ENCODE data around the gene MDP1. TPM values are rescaled to one million over a fixed set of nuclear protein-coding genes. Genes with fewer than 3 reads are reported as not detected.

MDP1 gene
- total and polyA plus RNA-seq, 8 donors, result 9.3 to 26.9 (median 16.1) TPM; not detected in 1

DNA sequence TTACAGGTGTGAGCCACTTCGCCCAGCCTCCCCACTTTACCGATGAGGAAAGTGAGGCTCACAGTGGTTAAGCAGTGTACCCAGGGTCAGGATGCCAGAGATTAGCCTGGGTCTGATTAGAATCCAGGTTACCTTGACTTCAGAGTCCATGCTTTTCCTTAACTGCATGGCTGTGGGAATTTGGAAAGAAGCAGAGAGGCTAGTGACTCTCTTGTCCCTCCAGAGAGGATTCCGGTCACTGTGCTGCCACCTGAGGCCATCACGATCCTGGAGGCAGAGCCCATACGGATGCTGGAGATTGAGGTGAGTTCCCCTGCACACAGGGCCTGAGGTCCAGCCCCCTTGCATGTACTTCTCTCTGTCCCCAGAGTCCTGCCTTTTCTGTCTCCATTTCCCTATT is 39.3 kb downstream of the MDP1 start:
- 82 to 92% (median 85%) methylated on average over 5 of the region's 5 CpGs for WGBS, 5 donors
- Histone ChIP-seq H3K27me3 (no peaks in the 10 kb centered on the region), H3K36me3 (peaks cover 38 to 87% (median 81%) of the 10 kb centered on the region in 4 donors), H3K9me3 (no peaks in the 10 kb centered on the region), H3K27ac (no peak overlapping the region), H3K4me1 (peaks cover 0 to 23% (median 19%) of the 10 kb centered on the region in 4 donors), H3K4me3 (no peak overlapping the region)
- TF ChIP-seq POLR2AphosphoS5 (IDR thresholded peaks at IDR 0.05) (no peak), POLR2A (IDR thresholded peaks at IDR 0.05) (no peak), EP300 (IDR thresholded peaks at IDR 0.05) (no peak)
- TF ChIP-seq, protein P1, sequence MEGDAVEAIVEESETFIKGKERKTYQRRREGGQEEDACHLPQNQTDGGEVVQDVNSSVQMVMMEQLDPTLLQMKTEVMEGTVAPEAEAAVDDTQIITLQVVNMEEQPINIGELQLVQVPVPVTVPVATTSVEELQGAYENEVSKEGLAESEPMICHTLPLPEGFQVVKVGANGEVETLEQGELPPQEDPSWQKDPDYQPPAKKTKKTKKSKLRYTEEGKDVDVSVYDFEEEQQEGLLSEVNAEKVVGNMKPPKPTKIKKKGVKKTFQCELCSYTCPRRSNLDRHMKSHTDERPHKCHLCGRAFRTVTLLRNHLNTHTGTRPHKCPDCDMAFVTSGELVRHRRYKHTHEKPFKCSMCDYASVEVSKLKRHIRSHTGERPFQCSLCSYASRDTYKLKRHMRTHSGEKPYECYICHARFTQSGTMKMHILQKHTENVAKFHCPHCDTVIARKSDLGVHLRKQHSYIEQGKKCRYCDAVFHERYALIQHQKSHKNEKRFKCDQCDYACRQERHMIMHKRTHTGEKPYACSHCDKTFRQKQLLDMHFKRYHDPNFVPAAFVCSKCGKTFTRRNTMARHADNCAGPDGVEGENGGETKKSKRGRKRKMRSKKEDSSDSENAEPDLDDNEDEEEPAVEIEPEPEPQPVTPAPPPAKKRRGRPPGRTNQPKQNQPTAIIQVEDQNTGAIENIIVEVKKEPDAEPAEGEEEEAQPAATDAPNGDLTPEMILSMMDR (IDR thresholded peaks at IDR 0.05), result no peak
- intact Hi-C loops (cut with DNase I; ENCODE audit: low total_unique reads), result no loop called here
- no peak for DNase-seq

GRCh38 chr14:24172871-24173281 is 43.0 kb downstream of the MDP1 start:
- intact Hi-C loops (cut with DNase I; ENCODE audit: low total_unique reads), result no loop called here
- Histone ChIP-seq H3K27me3 (no peaks in the 10 kb centered on the region), H3K36me3 (peaks cover 17 to 70% (median 64%) of the 10 kb centered on the region in 4 donors), H3K4me1 (peaks cover 0 to 38% (median 22%) of the 10 kb centered on the region in 4 donors), H3K4me3 (peak overlapping the region; percentile 46 to 52 (median 48)), H3K27ac (peak overlapping the region; percentile 67 to 79 (median 75)), H3K9me3 (no peaks in the 10 kb centered on the region)
- WGBS, 5 donors, result 28 to 44% (median 39%) methylated on average over 13 to 20 of the region's 20 CpGs
- DNase-seq, result no peak
- TF ChIP-seq POLR2A (IDR thresholded peaks at IDR 0.05), result no peak
- TF ChIP-seq, protein P1 (IDR thresholded peaks at IDR 0.05), result no peak

DNA sequence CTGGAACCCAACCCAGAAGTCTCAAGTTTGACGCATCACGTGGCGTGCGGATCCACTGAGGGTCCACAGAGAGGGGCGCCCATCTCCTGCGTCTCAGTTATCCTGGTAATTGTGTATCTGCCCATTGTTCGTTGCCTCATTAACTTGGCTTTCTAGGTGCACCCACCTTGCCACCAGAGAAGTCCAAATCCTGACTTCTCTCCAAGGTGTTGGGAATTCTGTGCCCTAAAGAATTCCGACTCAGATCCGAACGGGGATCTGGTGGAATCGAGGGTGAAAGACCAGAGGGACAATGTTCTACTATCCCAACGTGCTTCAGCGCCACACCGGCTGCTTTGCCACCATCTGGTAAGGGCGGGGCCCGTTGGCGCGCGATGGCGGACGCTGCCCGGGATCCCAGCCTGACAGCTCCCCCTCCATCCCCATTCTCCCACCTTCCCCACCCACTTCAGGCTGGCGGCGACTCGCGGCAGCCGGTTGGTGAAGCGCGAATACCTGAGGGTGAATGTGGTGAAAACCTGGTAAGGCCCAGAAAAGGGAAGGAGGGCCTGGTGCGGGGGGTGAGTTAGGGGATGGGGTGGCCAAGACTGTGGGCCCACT is 43.5 kb downstream of the MDP1 start:
- peaks cover 0 to 41% (median 22%) of the 10 kb centered on the region in 4 donors for H3K4me1 ChIP-seq
- DNase-seq, result peak in 1 of 2 donors; percentile 62
- H3K27me3 ChIP-seq, result no peaks in the 10 kb centered on the region
- no peak for TF ChIP-seq POLR2AphosphoS5 (IDR thresholded peaks at IDR 0.05)
- TF ChIP-seq, protein P1 (IDR thresholded peaks at IDR 0.05), result no peak
- TF ChIP-seq POLR2A (IDR thresholded peaks at IDR 0.05), result no peak
- no peak for TF ChIP-seq EP300 (IDR thresholded peaks at IDR 0.05)
- H3K4me3 ChIP-seq, result peak overlapping the region; percentile 46 to 52 (median 48)
- 16 to 38% (median 28%) methylated on average over 25 to 30 of the region's 30 CpGs for WGBS, 5 donors
- H3K27ac ChIP-seq, result peak overlapping the region; percentile 67 to 79 (median 75)
- intact Hi-C loops (cut with DNase I; ENCODE audit: low total_unique reads), result no loop called here
- peaks cover 13 to 70% (median 64%) of the 10 kb centered on the region in 4 donors for H3K36me3 ChIP-seq
- H3K9me3 ChIP-seq, result no peaks in the 10 kb centered on the region

GRCh38 chr14:24171422-24172260 is 44.2 kb downstream of the MDP1 start, which contains the start of gene REC8:
Gene REC8 (plus strand): TSS chr14:24172080. CDS start chr14:24172553, 473 bp downstream.
- Histone ChIP-seq H3K4me3 (peak within 1 kb of the TSS; percentile 46 to 52 (median 48)), H3K9me3 (no peaks in the 10 kb centered on the region), H3K36me3 (peaks cover 5 to 70% (median 64%) of the 10 kb centered on the region in 4 donors), H3K27me3 (no peaks in the 10 kb centered on the region), H3K27ac (peak within 1 kb of the TSS; percentile 67 to 79 (median 75)), H3K4me1 (peaks cover 0 to 48% (median 22%) of the 10 kb centered on the region in 4 donors)
- intact Hi-C loops (cut with DNase I; ENCODE audit: low total_unique reads), result no loop called here
- TF ChIP-seq POLR2A (IDR thresholded peaks at IDR 0.05), result peak in 1 of 4 donors; percentile 33
- TF ChIP-seq POLR2AphosphoS5 (IDR thresholded peaks at IDR 0.05), result peak; percentile 6 to 71 (median 49)
- TF ChIP-seq, protein P1 (IDR thresholded peaks at IDR 0.05), result peak in 1 of 7 experiments; percentile 11
- TF ChIP-seq EP300 (IDR thresholded peaks at IDR 0.05), result no peak
- peak; percentile 82 to 98 for DNase-seq
- 6 to 17% (median 8%) methylated on average over 41 to 63 of the region's 63 CpGs for WGBS, 5 donors
